ENCODE data around the gene EXOC4. TPM values are rescaled to one million over a fixed set of nuclear protein-coding genes. Genes with fewer than 3 reads are reported as not detected.

EXOC4 gene
- total RNA-seq, 1 experiment from 2014 or later, result 111 TPM

DNA sequence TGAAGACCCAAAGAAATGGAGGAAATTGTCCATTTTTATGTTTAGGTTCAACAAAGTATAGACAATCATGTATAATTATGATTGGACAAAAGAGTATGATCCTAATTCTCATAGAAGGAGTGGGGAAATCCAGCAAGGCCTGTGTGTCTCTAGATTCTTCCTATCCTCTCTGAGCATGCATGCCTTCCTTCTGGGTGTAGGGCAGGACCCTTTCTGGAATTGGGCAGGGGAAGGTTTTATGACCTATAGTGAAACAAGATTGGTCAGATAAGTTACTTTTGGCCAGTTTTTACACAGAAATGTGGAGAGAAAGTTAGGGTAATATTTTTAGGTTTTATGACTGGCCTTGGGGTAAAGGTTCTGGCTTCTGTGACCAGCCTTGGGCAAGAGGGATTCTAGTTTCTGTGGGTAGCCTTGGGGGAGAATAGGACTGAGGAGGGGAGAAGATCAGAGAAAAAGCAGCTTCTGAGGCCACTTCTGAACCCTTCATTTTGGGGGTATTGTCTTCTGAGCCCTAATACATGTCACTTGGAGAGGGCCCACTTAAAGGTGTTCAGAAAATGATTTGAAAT, 289.4 kb downstream of the EXOC4 start:
- Histone ChIP-seq H3K4me1 (ENCODE audit: low read length) (no peaks in the 10 kb centered on the region), H4K20me1 (ENCODE audit: insufficient read depth, low read depth, low read length) (no peaks in the 10 kb centered on the region), H3K36me3 (ENCODE audit: insufficient read depth, low read length) (no peaks in the 10 kb centered on the region), H3K79me2 (ENCODE audit: low read length) (no peaks in the 10 kb centered on the region), H3K27me3 (ENCODE audit: low read length) (no peaks in the 10 kb centered on the region), H3K9ac (ENCODE audit: low read length) (no peak overlapping the region), H3K27ac (ENCODE audit: low read length) (no peak overlapping the region), H2AFZ (ENCODE audit: low read length) (no peak overlapping the region), H3K9me2 (replicated peaks; ENCODE audit: insufficient read depth, low read length) (no peaks in the 10 kb centered on the region), H3K9me3 (ENCODE audit: low read length) (no peaks in the 10 kb centered on the region), H3K4me3 (ENCODE audit: low read length) (no peak overlapping the region), H3K4me2 (ENCODE audit: low read depth, low read length, poor library complexity, severe bottlenecking) (no peak overlapping the region)
- DNase-seq, result no peak

DNA sequence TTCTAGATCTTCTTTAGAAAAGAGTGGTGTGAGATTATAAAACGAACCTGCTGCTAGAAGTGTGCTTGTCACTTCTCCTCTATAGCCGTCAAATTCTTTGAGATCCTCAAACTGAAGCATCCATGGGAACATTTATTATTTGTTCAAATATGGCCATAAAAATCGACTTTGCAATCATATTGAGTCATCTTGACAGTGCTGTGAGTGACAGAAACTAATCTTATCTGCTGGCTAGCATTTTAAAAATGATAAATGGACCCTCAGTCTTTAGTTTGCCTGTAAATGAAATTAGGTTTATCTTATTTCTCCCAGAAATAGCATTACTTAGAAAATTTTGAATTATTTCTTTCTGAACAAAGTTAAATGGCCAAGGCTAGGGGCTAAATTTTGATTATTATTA, 290.8 kb downstream of the EXOC4 start:
- Histone ChIP-seq H3K27ac (ENCODE audit: low read length) (no peak overlapping the region), H3K79me2 (ENCODE audit: low read length) (no peaks in the 10 kb centered on the region), H3K4me1 (ENCODE audit: low read length) (no peaks in the 10 kb centered on the region), H3K36me3 (ENCODE audit: insufficient read depth, low read length) (no peaks in the 10 kb centered on the region), H3K9ac (ENCODE audit: low read length) (no peak overlapping the region), H3K27me3 (ENCODE audit: low read length) (no peaks in the 10 kb centered on the region), H3K9me3 (ENCODE audit: low read length) (no peaks in the 10 kb centered on the region), H4K20me1 (ENCODE audit: insufficient read depth, low read depth, low read length) (no peaks in the 10 kb centered on the region), H3K4me2 (ENCODE audit: low read depth, low read length, poor library complexity, severe bottlenecking) (no peak overlapping the region), H3K9me2 (replicated peaks; ENCODE audit: insufficient read depth, low read length) (no peaks in the 10 kb centered on the region), H2AFZ (ENCODE audit: low read length) (no peak overlapping the region), H3K4me3 (ENCODE audit: low read length) (no peak overlapping the region)
- no peak for DNase-seq

DNA sequence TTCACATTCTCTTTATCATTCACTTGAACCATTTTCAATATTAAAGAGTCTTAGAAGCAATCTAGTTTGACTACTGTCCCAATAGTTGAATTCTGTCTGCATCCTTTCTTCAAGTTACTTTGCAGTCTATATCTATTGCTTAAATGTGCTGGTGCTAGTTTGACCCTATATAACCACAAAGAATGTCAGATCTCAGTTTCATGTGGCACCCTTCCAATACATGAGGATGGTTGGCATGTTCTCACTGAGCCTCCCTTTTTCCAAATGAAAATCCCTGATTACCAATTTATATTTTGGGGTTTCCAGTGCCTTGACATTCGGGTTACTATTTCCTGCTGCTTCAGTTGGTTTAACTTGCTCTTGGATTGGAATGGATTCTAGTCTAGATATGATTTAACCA, 292.7 kb downstream of the EXOC4 start:
- no peak for DNase-seq
- Histone ChIP-seq H3K27me3 (ENCODE audit: low read length) (no peaks in the 10 kb centered on the region), H3K4me1 (ENCODE audit: low read length) (no peaks in the 10 kb centered on the region)

DNA sequence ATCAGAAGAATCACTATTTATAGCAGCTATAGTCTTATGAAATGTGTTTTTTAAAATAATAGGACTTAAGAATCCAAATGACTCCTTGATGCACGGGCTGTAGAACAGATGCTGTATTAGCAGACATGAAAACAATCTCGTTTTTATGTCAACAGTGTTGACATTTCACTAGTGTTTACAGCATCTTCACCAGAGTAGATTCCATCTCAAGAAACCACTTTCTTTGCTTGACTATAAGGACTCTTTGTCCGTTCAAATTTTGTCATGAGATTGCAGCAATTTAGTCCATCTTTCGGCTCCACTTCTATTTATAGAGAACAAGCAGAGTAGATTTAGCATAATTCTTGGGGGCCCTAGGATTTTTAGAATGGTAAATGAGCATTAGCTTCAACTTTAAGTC, 295.1 kb downstream of the EXOC4 start:
- Histone ChIP-seq H2AFZ (ENCODE audit: low read length) (no peak overlapping the region), H3K79me2 (ENCODE audit: low read length) (no peaks in the 10 kb centered on the region), H3K9me3 (ENCODE audit: low read length) (no peaks in the 10 kb centered on the region), H3K9me2 (replicated peaks; ENCODE audit: insufficient read depth, low read length) (no peaks in the 10 kb centered on the region), H3K36me3 (ENCODE audit: insufficient read depth, low read length) (no peaks in the 10 kb centered on the region), H3K4me2 (ENCODE audit: low read depth, low read length, poor library complexity, severe bottlenecking) (no peak overlapping the region), H3K4me3 (ENCODE audit: low read length) (no peak overlapping the region), H3K27me3 (ENCODE audit: low read length) (no peaks in the 10 kb centered on the region), H4K20me1 (ENCODE audit: insufficient read depth, low read depth, low read length) (no peaks in the 10 kb centered on the region), H3K27ac (ENCODE audit: low read length) (no peak overlapping the region), H3K4me1 (ENCODE audit: low read length) (no peaks in the 10 kb centered on the region), H3K9ac (ENCODE audit: low read length) (no peak overlapping the region)
- DNase-seq, result no peak

More for the DNA sequence above, 292.7 kb downstream of the EXOC4 start:
- no peak overlapping the region for H3K4me3 ChIP-seq (ENCODE audit: low read length)
- H3K9me2 ChIP-seq (replicated peaks; ENCODE audit: insufficient read depth, low read length), result no peaks in the 10 kb centered on the region
- H3K4me2 ChIP-seq (ENCODE audit: low read depth, low read length, poor library complexity, severe bottlenecking), result no peak overlapping the region
- H3K79me2 ChIP-seq (ENCODE audit: low read length), result no peaks in the 10 kb centered on the region
- H3K9me3 ChIP-seq (ENCODE audit: low read length), result no peaks in the 10 kb centered on the region
- H3K36me3 ChIP-seq (ENCODE audit: insufficient read depth, low read length), result no peaks in the 10 kb centered on the region
- H3K9ac ChIP-seq (ENCODE audit: low read length), result no peak overlapping the region
- H2AFZ ChIP-seq (ENCODE audit: low read length), result no peak overlapping the region
- no peaks in the 10 kb centered on the region for H4K20me1 ChIP-seq (ENCODE audit: insufficient read depth, low read depth, low read length)
- H3K27ac ChIP-seq (ENCODE audit: low read length), result no peak overlapping the region

DNA sequence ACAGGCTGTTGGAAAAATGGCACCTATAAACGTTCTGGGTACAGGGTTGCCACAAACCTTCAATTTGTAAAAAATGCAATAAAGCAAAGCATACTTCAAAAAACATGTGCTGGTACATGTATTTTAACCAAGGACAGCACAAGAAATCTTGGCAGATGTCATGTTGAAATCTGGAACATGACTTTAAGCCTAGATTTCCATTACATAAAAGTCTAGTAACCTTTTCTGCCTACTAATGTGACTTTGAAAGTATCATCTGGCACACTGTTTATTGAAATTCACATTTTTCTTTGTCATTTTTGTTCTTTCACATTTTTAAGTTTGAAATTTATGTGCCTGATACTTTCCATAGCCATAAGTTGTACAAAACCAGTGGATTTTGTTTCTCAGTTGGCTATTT, 296.8 kb downstream of the EXOC4 start:
- Histone ChIP-seq H4K20me1 (ENCODE audit: insufficient read depth, low read depth, low read length) (no peaks in the 10 kb centered on the region), H3K36me3 (ENCODE audit: insufficient read depth, low read length) (no peaks in the 10 kb centered on the region), H3K9ac (ENCODE audit: low read length) (no peak overlapping the region), H2AFZ (ENCODE audit: low read length) (no peak overlapping the region), H3K9me3 (ENCODE audit: low read length) (no peaks in the 10 kb centered on the region), H3K27me3 (ENCODE audit: low read length) (no peaks in the 10 kb centered on the region), H3K4me3 (ENCODE audit: low read length) (no peak overlapping the region), H3K4me1 (ENCODE audit: low read length) (no peaks in the 10 kb centered on the region), H3K9me2 (replicated peaks; ENCODE audit: insufficient read depth, low read length) (no peaks in the 10 kb centered on the region), H3K79me2 (ENCODE audit: low read length) (no peaks in the 10 kb centered on the region), H3K4me2 (ENCODE audit: low read depth, low read length, poor library complexity, severe bottlenecking) (no peak overlapping the region), H3K27ac (ENCODE audit: low read length) (no peak overlapping the region)
- no peak for DNase-seq

DNA sequence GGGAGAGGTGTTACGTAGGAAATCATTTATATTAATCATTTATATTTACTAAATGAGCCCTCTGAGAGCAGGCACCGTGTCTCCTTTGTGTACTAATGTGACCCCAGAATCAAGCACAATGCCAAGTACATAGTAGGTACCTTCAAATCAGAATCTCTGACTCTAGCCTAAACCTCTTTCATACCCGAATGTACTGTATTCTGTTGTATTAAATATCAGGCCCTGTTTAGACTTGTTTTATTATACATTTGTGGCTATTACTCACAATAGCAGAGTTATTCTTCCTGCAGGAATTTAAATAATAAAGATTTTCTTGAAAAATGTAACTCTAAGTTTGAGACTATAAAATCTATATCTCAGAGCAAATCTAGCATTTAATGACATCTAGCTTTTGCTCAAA, 297.3 kb downstream of the EXOC4 start:
- no peaks in the 10 kb centered on the region for H3K27me3 ChIP-seq (ENCODE audit: low read length)
- no peak overlapping the region for H3K27ac ChIP-seq (ENCODE audit: low read length)
- no peak overlapping the region for H3K4me2 ChIP-seq (ENCODE audit: low read depth, low read length, poor library complexity, severe bottlenecking)
- H3K4me1 ChIP-seq (ENCODE audit: low read length), result no peaks in the 10 kb centered on the region
- H4K20me1 ChIP-seq (ENCODE audit: insufficient read depth, low read depth, low read length), result no peaks in the 10 kb centered on the region
- H3K9ac ChIP-seq (ENCODE audit: low read length), result no peak overlapping the region
- H3K9me2 ChIP-seq (replicated peaks; ENCODE audit: insufficient read depth, low read length), result no peaks in the 10 kb centered on the region
- no peak overlapping the region for H2AFZ ChIP-seq (ENCODE audit: low read length)
- H3K36me3 ChIP-seq (ENCODE audit: insufficient read depth, low read length), result no peaks in the 10 kb centered on the region
- no peak overlapping the region for H3K4me3 ChIP-seq (ENCODE audit: low read length)
- no peak for DNase-seq
- H3K79me2 ChIP-seq (ENCODE audit: low read length), result no peaks in the 10 kb centered on the region
- no peaks in the 10 kb centered on the region for H3K9me3 ChIP-seq (ENCODE audit: low read length)

DNA sequence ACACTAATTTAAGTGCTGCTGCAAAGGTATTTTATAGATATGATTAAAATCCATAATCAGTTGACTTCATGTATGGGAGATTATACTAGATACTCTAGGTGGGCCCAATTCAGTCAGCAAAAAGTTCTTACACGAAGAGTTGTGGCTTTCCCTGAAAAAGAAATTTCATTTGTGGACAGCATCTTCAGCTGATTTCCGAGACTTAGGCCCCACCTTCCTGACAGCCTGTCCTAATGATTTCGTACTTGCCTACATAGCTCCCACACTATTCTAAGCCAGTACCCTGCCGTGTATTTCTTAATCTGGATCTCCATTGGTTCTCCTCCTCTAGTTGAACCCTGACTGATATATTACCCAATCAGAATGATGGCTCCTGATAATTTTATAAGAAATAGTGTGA, 297.9 kb downstream of the EXOC4 start:
- no peaks in the 10 kb centered on the region for H3K27me3 ChIP-seq (ENCODE audit: low read length)
- no peak overlapping the region for H3K9ac ChIP-seq (ENCODE audit: low read length)
- H3K36me3 ChIP-seq (ENCODE audit: insufficient read depth, low read length), result no peaks in the 10 kb centered on the region
- no peaks in the 10 kb centered on the region for H4K20me1 ChIP-seq (ENCODE audit: insufficient read depth, low read depth, low read length)
- H2AFZ ChIP-seq (ENCODE audit: low read length), result no peak overlapping the region
- H3K79me2 ChIP-seq (ENCODE audit: low read length), result no peaks in the 10 kb centered on the region
- DNase-seq, result no peak
- no peaks in the 10 kb centered on the region for H3K9me2 ChIP-seq (replicated peaks; ENCODE audit: insufficient read depth, low read length)
- no peak overlapping the region for H3K4me3 ChIP-seq (ENCODE audit: low read length)
- H3K4me1 ChIP-seq (ENCODE audit: low read length), result no peaks in the 10 kb centered on the region
- H3K4me2 ChIP-seq (ENCODE audit: low read depth, low read length, poor library complexity, severe bottlenecking), result no peak overlapping the region
- no peak overlapping the region for H3K27ac ChIP-seq (ENCODE audit: low read length)
- H3K9me3 ChIP-seq (ENCODE audit: low read length), result no peaks in the 10 kb centered on the region

DNA sequence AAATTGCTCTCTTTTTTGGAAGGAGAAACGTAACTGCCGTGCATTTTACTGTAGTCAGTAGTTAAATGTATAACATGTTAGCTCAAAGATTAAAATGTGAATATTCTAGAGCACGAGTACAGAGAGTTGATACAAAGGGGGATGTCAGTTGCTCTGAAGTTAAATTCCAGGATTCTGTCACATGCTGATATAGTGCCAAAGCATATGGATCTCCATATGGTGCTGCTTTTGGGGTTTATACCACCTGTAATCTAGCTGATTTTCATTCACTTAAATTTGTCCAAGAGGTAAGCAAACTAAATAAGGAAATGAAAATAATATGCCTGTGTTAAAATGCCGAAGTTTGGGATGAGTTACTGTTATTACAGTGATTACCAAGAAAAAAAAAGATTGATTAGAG, 298.6 kb downstream of the EXOC4 start:
- Histone ChIP-seq H3K27me3 (ENCODE audit: low read length) (no peaks in the 10 kb centered on the region), H3K9me2 (replicated peaks; ENCODE audit: insufficient read depth, low read length) (no peaks in the 10 kb centered on the region), H3K79me2 (ENCODE audit: low read length) (no peaks in the 10 kb centered on the region), H3K27ac (ENCODE audit: low read length) (no peak overlapping the region), H3K9ac (ENCODE audit: low read length) (no peak overlapping the region), H3K36me3 (ENCODE audit: insufficient read depth, low read length) (no peaks in the 10 kb centered on the region), H3K4me1 (ENCODE audit: low read length) (no peaks in the 10 kb centered on the region), H3K4me2 (ENCODE audit: low read depth, low read length, poor library complexity, severe bottlenecking) (no peak overlapping the region), H4K20me1 (ENCODE audit: insufficient read depth, low read depth, low read length) (no peaks in the 10 kb centered on the region), H3K4me3 (ENCODE audit: low read length) (no peak overlapping the region), H2AFZ (ENCODE audit: low read length) (no peak overlapping the region), H3K9me3 (ENCODE audit: low read length) (no peaks in the 10 kb centered on the region)
- DNase-seq, result no peak

DNA sequence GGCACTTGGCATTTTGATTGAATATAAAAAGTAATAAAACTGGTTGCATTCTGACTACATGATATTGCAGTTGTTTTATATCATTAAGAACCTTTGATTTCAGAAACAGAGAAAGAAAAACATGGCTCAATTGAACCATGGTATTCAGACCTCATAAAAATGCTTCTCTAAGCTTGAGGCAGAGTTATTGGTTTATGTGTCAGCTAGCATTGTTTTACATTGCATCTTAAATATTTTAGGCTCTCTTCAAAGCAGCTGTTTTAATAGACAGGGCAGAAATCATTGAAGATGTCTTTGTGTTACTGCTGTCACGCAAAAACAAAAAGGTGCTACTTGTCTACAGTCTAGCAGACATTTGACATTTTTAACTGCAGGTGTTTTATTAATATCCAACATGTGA, 299.2 kb downstream of the EXOC4 start:
- no peaks in the 10 kb centered on the region for H3K9me2 ChIP-seq (replicated peaks; ENCODE audit: insufficient read depth, low read length)
- no peaks in the 10 kb centered on the region for H3K27me3 ChIP-seq (ENCODE audit: low read length)
- H3K9ac ChIP-seq (ENCODE audit: low read length), result no peak overlapping the region
- no peak overlapping the region for H2AFZ ChIP-seq (ENCODE audit: low read length)
- H3K36me3 ChIP-seq (ENCODE audit: insufficient read depth, low read length), result no peaks in the 10 kb centered on the region
- H3K9me3 ChIP-seq (ENCODE audit: low read length), result no peaks in the 10 kb centered on the region
- H3K79me2 ChIP-seq (ENCODE audit: low read length), result no peaks in the 10 kb centered on the region
- H3K4me2 ChIP-seq (ENCODE audit: low read depth, low read length, poor library complexity, severe bottlenecking), result no peak overlapping the region
- H3K27ac ChIP-seq (ENCODE audit: low read length), result no peak overlapping the region
- no peaks in the 10 kb centered on the region for H3K4me1 ChIP-seq (ENCODE audit: low read length)
- no peaks in the 10 kb centered on the region for H4K20me1 ChIP-seq (ENCODE audit: insufficient read depth, low read depth, low read length)
- H3K4me3 ChIP-seq (ENCODE audit: low read length), result no peak overlapping the region
- no peak for DNase-seq

Data from Karpas-422 (cell line).